Measurements from ENCODE around the gene ERCC6L.
"Not testable (repeated sequence)": the region's sequence is repeated elsewhere in the genome, so short reads cannot be mapped to it uniquely, and the experiment has no call there.

The ERCC6L gene

DNA sequence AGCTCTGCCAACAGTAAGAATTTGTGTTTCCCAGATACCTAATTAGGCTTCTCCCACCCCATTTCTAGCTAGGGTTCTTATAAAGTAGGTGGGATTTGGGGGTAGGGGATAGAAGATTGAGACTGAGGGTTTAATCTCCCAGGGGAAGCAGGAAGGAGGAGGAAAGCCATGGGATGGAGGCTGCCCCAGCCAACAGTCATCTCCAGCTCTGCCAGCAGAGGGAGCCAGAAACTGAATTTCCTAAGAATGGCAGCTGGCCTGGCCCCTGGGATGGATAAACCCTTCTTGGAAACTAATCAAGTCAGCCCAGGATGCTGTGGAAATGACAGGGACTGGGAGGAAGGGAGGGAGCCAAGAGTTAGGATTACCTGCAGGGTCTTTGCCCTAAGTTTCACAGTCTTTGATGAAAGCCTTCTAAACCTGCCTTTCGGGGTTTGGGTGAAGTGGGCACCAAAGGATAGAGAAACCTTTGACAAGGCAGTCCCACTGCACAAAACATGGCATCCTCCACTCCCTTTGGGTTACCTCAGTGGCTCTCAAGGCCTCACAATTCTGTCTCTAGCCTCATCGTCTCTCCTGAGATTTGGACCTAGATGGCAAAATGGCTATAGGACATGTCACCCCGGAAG, 6.7 kb upstream of the ERCC6L start:
- no peak for DNase-seq (ENCODE audit: low read depth)

DNA sequence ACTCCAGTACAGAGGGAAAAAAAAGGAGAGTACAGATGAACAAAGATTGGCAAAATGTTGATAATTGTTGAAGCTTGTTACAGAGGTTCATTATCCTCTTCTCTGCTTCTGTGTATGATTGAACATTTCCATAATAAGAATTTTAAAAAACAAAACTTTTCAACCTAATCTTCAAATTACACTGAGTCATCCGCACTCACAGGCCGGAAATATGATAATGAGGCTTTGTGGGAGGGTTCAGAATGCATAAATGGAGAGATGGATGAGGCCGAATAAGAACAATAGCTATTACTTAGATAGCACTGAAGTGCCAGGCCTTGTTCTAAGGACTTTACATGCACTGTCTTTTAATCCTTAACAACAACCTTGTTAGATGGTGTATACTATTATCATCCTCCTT, 4.6 kb upstream of the ERCC6L start:
- no peak for DNase-seq (ENCODE audit: low read depth)

DNA sequence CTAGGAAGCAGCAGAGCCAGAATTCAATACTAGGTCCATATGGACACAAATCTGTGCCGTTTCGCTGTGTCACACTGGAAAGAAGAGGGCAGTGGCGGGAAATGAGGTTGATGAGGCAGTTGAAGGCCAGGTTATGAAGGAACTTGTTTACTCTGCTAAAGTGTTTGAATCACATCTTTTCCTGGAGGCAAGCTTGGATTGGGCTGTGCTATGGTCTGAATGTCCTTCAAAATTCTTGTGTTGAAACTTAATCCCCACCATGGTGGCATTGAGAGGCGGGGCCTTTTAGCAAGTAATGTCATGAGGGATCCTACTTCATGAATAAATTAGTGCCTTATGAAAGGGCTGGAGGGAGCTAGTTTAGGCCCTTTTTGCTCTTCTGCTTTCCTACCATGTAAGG, 2.1 kb upstream of the ERCC6L start:
- DNase-seq (ENCODE audit: low read depth) = no peak

DNA sequence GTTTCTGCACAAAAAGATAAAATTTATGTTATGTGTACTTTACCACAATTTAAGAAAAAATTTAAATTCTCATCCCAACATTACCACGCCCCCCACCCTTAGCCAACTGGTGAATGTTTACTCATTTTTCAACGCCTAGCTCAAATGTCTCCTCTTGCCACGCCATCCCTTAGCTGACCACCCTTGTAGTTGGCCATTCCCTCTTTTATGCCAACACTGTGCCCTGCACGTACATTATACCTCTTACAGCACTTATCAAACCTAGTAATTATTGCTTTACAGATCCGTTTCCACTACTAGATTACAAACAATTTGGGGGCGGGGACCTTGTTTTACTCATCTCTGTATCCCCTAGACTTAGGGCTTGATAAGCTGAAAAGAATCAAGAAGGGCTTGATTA, 644 bp downstream of the ERCC6L start:
- no peak for DNase-seq (ENCODE audit: low read depth)

DNA sequence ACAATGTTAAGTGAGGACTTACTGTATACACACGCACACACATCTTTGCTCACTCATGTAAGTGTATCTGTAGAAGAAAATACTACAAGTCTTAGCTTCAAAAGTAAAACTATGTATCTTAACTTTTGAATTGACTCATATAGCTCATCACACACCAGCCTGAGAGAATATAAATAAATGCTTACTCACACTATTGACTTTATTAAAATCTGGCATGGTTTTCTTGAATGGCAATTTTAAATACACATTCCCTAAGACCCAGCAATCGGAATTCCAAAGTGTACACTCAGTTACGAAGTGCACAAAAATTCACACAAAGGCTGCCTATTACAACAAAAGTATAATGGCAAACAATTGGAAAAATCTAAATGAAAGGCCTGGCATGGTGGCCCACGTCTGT, 2.0 kb downstream of the ERCC6L start:
- DNase-seq (ENCODE audit: low read depth) = no peak

DNA sequence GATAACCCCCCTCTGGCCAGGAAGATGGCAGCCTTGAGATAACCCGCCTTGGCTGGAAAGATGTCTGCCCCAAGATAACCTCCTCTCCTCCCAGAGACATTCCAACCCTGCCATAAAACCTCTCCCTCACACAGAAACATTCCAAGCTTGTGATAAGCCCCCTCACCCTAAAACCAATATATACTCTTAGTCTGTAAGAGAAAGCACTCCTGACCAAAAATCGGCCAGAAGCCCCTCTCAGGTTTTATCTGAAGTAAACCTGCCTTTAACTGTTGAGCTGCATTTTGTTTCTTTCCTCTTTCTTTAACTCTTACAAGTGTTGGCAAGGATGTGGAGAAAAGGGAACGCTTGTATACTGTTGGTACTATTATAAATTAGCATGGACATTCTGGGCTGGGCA, 8.5 kb downstream of the ERCC6L start:
- no peak for DNase-seq (ENCODE audit: low read depth)

DNA sequence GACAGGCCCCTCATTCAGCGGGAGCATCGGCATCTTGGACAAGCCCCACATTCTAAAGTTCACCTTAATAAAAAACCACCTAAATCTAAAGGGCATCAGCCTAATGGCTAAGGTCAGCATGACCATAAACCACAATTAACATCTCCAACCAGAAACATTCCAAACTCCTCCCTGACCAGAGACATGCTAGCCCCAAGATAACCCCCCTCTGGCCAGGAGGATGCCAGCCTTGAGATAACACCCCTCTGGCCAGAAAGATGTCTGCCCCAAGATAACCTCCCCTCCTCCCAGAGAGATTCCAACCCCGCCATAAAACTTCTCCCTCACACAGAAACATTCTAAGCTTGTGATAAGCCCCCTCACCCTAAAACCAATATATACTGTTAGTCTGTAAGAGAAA, 18.5 kb downstream of the ERCC6L start:
- not testable (repeated sequence) for DNase-seq (ENCODE audit: low read depth)

DNA sequence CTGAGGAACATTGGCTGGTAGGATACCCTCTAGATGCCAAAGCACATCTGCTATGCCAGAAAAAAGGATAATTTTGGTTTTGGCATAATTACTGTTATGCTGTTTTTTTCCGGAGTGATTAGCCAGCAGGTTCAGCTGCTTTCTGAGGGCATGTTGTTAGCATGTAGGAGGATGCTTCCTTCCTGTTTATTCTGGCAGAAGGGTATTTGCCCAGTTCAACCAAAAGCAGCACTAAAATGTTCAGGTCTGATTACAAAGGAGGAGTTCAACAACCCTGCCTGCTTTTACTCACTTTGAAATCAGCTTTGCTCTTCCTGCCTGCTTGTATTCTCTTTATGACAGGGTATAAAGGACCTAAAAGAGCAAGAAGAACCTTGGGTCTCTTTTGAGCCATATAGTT, 21.9 kb downstream of the ERCC6L start:
- DNase-seq (ENCODE audit: low read depth) = no peak

DNA sequence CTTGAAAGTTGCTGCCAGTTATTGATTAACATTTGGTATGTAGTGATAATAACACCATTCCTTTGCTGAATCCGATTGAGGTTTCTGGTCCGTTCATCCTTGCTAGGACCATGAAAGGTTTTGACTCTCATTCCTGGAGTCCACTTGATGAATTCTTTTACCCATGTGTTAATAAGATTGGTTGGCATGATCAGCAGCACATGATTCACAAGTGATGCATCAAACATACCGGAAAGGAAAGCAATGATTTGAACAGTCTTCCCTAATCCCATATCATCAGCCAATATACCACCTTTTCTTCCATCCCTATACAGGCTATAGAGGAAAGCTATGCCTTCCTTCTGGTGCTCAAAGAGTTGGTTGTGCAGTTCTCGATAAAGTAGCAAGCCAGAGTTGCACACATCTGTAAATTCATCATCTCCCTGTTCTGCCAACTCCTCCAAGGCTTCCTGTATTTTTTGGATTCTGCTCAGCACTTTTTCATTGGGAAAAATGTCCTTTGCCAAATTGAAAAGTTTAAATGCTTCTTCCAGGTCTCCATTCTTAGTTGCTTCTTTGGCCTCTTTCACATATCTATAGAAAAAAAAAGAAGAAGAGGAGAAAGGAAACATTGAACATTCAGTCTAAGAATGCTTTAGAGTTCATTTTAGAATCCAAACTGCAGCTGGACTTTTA, 30.6 kb downstream of the ERCC6L start:
- no peak for DNase-seq (ENCODE audit: low read depth)

DNA sequence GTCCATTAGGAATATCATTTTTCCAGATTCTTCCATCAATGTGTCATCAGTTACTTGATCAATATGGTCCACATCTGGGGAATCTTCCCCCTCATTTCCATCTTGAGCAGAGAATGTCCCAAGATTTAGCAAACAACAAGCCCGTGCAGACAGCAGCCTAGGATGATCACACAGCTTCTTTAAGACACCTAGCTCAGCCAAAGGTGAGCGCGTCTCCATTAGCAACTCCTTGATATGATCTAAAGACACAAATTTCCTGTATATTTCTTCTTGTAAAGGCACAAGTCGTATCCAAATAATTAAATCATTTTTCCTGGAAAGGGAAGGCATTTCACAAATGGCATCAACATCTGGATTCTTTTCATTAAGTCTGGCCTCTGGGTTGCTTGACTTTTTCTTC, 31.5 kb downstream of the ERCC6L start:
- no peak for DNase-seq (ENCODE audit: low read depth)

DNA sequence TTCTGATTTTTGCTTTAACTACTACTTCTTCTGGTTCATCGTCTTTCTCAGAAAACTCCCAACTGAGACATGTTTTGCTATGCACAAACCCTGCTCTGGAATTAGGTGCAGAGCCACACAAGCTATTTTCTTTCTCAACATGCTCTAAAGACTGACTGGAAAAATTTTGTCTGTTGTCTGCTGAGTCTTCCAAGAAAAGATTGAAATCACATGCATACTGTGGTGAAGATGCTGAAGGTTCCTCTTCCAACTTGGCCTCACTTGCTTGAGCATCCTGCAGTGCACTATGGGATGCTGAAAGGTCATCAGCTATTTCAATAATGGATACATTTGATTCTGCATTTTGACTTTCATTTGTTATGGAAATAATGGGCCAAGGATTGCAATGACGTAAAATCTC, 33.1 kb downstream of the ERCC6L start:
- DNase-seq (ENCODE audit: low read depth) = no peak

DNA sequence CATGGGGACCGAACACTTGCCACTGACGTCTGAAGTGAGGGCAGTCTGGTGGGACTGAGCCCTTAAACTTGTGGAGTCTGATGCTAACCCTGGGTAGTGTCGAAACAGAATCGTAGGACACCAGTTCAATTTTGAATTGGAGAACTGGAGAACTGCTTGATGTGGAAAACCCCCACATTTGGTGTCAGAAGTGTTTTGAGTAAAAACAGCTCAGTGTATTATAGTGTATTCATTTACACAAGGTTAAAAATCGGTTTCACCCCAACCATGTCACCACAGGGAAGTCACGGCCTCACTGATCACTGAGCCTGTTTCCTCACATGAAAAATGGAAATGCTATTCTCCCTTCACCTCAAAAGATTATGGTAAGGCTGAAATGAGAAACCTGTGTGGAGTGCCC, 35.4 kb downstream of the ERCC6L start:
- no peak for DNase-seq (ENCODE audit: low read depth)

DNA sequence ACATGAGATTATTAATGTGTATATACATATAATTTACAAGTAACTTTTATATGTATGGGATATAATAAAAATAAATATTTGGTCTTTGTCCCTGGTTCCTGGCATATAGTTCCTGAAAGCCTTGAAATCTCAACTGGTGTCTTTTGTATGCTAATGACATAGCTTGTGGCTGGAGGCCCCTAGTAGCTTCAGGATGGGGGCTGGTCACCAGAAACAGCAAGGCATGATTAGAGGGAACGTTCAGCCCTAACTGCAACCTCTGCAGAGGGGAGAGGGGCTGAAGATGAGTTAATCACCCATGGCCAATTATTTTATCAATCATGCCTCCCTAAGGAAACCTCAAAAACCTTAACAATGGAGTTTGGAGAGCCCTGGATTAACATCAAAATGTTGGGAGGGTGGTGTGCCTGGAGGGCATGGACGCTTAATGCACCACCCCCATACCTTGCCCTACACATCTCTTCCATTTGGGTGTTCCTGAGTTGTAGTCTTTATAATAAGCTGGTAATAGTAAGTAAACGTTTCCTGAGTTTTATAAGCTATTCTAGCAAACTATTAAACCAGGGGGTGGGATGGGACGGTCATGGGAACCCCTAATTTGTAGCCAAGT, 35.9 kb downstream of the ERCC6L start:
- no peak for DNase-seq (ENCODE audit: low read depth)

DNA sequence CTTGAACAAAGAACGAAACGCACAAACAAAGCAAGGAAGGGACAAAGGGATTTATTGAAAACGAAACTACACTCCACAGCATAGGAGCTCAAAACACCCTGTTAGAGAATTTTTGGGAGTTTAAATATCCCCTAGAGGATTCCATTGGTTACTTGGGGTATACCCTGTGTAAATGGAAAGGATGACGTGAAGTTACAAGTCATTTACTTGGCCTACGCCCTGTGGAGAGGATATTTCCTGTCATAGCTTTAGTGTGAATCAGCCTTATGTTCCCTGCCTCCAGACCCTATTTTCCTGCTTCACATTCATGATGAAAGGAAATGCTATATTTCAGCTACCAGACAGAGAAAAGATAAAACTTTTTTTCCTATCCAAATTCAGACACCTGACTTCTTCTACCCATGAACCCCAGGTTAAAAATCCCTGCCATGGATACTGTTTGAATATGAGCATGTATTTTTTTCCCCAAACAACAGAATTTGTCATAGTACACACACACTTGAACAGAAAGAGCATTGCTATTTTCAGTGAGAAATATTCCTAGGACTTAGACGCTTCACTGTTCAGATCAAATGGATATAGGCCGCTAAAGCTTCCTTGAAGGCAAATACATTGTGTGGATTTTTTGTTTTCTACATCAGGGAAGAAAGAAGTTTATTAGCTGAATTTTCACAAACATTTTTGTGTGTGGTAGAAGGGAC, 36.8 kb downstream of the ERCC6L start:
- DNase-seq (ENCODE audit: low read depth) = no peak

DNA sequence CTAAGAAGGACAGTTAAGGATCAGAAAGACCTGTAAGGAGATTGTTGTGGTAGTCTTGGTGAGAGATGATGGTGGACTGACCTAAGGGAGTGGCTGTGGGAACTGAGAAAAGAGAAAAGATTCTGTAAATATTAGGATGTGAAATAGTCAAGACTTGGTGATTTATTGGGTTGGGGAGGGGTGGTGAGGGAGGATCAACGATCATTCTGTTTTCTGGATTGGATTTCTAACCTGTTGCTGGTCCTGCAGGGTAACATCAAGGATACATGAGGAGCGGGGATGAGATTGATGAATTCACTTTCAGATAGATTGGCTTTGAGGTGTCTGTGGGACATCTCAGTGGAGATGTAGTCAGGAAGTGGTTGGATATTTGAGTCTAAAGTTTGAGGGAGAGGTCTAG, 55.9 kb downstream of the ERCC6L start:
- DNase-seq (ENCODE audit: low read depth) = no peak

DNA sequence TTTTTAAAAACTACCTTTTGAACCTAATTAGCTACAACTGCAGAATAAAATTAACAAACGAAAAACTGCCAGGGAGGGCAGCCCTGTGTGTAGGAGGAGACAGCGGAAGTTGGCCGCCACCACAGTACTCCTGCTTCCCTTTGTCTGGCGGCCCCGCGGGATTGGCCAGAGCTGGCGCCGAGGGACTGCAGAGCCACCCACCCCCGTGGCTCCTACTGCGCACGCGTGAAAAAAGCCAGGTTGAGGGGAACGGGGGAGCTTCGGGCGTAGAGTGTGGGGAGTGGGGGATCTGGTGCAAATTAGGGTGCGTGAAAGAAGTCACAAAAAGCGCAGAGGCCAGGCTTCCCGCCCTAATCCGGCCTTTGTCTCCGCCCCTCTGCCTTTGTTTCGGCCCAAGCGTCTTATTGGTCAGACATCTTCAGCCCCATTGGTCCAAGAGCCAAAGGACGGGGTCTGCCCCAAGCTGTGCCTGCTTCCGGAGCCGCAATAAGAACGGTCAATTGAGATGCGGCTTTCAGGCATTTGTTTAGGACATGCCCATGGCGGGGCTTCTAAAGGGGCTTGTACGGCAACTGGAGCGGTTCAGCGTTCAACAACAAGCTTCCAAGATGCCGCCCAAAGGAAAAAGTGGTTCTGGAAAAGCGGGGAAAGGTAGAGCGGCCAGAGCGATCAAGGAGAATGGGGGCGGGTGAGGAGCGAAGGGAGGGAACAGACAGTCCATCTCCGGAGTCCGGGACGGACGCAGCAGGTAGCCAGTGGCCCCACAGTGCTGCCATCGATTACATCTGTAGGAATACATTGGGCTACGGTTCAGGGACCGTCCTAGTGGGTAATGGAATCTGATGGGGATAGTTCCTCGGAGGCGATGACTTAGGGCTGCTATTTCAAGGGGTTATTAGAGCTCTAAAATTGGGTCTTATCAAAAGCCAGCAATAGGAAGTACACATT, 57.4 kb downstream of the ERCC6L start, which contains the start of gene PIN4:
Gene PIN4, plus strand, starts transcription at position 580 of the 948 bp plus-strand sequence. Its CDS starts 29 bp downstream, at position 609.
- peak; percentile 63 for DNase-seq (ENCODE audit: low read depth)

DNA sequence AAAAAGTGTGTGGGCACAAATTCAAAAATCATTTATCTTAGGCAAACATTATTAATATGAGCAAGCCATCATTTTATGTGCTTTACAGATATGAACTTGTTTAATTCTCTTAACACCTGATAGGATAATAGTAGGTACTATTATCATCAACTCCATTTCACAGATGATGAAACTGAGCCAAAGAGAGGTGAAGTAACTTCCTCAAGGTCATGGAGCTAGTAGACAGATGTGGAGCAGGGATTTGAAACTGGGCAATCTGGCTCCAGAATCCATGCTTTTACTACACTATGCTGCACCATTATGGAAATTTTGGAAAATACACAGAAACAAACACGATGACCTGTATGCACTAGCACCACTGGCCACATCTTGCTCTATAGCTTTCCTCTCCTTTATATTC, 58.3 kb downstream of the ERCC6L start:
- DNase-seq (ENCODE audit: low read depth) = no peak

DNA sequence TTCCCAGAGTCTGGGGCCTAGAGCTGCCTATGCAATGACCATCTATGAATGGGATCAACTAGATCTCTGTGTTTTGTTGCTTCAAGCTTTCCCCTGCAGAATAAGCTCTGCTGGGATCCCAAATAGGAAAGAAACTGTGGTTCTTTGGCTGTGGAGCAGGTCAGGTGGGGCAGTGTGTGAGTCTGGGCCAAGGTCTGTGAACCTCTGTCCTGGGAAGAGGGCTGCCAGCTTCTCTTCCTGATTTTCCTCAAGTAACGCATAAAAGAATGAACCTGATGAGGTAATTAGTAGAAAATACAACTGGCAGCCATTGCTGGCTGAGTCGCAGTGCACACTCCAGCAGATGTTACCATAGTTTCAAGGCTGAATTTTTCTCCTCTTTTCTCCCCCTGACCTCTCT, 61.8 kb downstream of the ERCC6L start:
- DNase-seq (ENCODE audit: low read depth) = no peak

DNA sequence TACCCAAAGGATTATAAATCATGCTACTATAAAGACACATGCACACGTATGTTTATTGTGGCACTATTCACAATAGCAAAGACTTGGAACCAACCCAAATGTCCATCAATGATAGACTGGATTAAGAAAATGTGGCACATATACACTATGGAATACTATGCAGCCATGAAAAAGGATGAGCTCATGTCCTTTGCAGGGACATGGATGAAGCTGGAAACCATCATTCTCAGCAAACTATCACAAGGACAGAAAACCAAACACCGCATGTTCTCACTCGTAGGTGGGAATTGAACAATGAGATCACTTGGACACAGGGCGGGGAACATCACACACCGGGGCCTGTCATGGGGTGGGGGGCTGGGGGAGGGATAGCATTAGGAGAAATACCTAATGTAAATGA, 62.5 kb downstream of the ERCC6L start:
- not testable (repeated sequence) for DNase-seq (ENCODE audit: low read depth)

DNA sequence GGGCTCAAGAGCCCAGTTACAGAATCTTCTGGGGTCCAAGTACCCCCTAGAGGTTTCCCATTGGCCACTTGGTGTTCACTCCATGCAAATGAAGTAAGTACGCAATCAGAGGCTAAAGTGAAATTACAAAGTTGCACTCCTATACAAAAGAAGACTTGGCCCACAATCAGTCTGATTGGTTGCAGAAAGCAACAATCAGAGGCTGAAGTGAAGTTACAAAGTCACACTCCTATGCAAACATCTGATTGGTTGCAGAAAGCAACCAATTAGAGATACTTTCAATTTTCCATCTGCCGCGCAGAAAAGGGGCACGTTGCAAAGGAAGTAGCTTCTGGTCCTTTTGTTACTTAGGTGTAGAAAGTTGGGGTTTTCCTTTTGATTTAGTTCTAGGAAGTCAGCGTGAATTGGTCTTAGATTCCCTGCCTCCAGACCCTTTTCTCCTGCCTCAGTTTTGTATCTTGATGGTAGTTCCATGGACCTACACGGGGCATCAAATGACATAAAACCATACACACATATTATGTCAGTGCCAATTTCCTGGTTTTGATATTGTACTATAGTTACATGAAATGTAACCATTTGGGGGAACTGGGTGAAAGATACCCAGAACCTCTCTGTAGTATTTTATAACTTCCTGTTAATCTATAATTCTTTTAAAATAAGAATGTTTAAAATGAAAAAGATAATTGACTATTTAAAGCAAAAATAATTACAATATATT, 69.7 kb downstream of the ERCC6L start:
- DNase-seq (ENCODE audit: low read depth) = no peak

DNA sequence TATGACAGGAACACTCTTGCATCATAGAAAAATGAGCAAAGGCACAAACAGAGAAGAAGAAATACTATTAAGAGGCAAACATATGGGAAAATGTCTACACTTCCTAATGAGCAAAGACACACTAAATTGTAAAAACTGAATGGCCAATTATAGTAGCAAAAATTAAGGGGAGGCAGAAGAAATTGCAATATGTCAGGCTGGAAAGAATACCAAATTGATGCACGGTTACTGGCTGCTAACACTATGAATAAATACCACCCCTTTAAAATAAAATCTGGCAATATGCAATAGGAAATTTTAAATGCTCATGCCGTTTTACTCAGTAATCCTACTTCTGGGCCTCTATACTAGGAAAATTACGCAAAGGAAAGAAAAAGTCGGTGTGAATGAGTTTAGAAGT, 73.3 kb downstream of the ERCC6L start:
- DNase-seq (ENCODE audit: low read depth) = no peak
